Skeletal muscle cell (primary cell): ENCODE results near the gene LAMTOR5.
A peak's percentile ranks its signal among the peaks of the same experiment; 100 is the strongest.
"Not testable (repeated sequence)": the region's sequence is repeated elsewhere in the genome, so short reads cannot be mapped to it uniquely, and the experiment has no call there.

Experiments used
- DNase-seq: peaks from one replicate; pipeline ENCODE4 v3.0.0-alpha.2; 2010; ENCODE audit warnings: low read depth
- H3K4me3 ChIP-seq: 2 replicates; pipeline ENCODE4 v1.5.1; 2011; ENCODE audit warnings: low read depth, mild to moderate bottlenecking, control low read depth, low read length, moderate library complexity

The LAMTOR5 gene

GRCh38 chr1:110430366-110430765 is 22.9 kb upstream of the LAMTOR5 start:
- no peak for DNase-seq
- no peak overlapping the region for H3K4me3 ChIP-seq

- H3K4me3 ChIP-seq = no peak overlapping the region
- no peak for DNase-seq
Measured at GRCh38 chr1:110428946-110429345, 21.5 kb upstream of the LAMTOR5 start.

- no peak for DNase-seq
- no peak overlapping the region for H3K4me3 ChIP-seq
Measured at GRCh38 chr1:110426854-110427253, 19.4 kb upstream of the LAMTOR5 start.

- no peak for DNase-seq
- H3K4me3 ChIP-seq = no peak overlapping the region
Measured at GRCh38 chr1:110425612-110426152, 18.2 kb upstream of the LAMTOR5 start.

GRCh38 chr1:110424699-110425611 is 17.5 kb upstream of the LAMTOR5 start:
- no peak for DNase-seq

GRCh38 chr1:110420874-110421793 is 13.6 kb upstream of the LAMTOR5 start:
- no peak overlapping the region for H3K4me3 ChIP-seq
- DNase-seq = no peak

More at GRCh38 chr1:110424699-110425611, 17.5 kb upstream of the LAMTOR5 start:
- no peak overlapping the region for H3K4me3 ChIP-seq

- no peak overlapping the region for H3K4me3 ChIP-seq
- DNase-seq = no peak
Measured at GRCh38 chr1:110420023-110420662, 12.6 kb upstream of the LAMTOR5 start.

- no peak for DNase-seq
- H3K4me3 ChIP-seq = no peak overlapping the region
Measured at GRCh38 chr1:110418729-110419128, 11.2 kb upstream of the LAMTOR5 start.

GRCh38 chr1:110413045-110413444 is 5.6 kb upstream of the LAMTOR5 start:
- DNase-seq = not testable (repeated sequence)

GRCh38 chr1:110412576-110412975 is 5.1 kb upstream of the LAMTOR5 start:
- H3K4me3 ChIP-seq = no peak overlapping the region
- no peak for DNase-seq

More at GRCh38 chr1:110413045-110413444, 5.6 kb upstream of the LAMTOR5 start:
- H3K4me3 ChIP-seq = not testable (repeated sequence)

- no peak for DNase-seq
- H3K4me3 ChIP-seq = no peak overlapping the region
Measured at GRCh38 chr1:110411173-110411735, 3.8 kb upstream of the LAMTOR5 start.

- DNase-seq = no peak
- no peak overlapping the region for H3K4me3 ChIP-seq
Measured at GRCh38 chr1:110409316-110409715, 1.8 kb upstream of the LAMTOR5 start.

GRCh38 chr1:110408488-110408887 is 994 bp upstream of the LAMTOR5 start:
- H3K4me3 ChIP-seq = peak overlapping the region; percentile 92
- DNase-seq = no peak

- not testable (repeated sequence) for DNase-seq
- peak overlapping the region; percentile 92 for H3K4me3 ChIP-seq
Measured at GRCh38 chr1:110406407-110406806, 1.1 kb downstream of the LAMTOR5 start.

- no peak for DNase-seq
- H3K4me3 ChIP-seq = no peak overlapping the region
Measured at GRCh38 chr1:110404401-110404800, 3.1 kb downstream of the LAMTOR5 start.

- H3K4me3 ChIP-seq = no peak overlapping the region
- no peak for DNase-seq
Measured at GRCh38 chr1:110403805-110404204, 3.7 kb downstream of the LAMTOR5 start.

- DNase-seq, H3K4me3 ChIP-seq: not testable (repeated sequence)
Measured at GRCh38 chr1:110396259-110396958, 11.1 kb downstream of the LAMTOR5 start.

GRCh38 chr1:110394493-110394820 is 13.0 kb downstream of the LAMTOR5 start:
- DNase-seq = no peak
- H3K4me3 ChIP-seq = no peak overlapping the region
